Measurements from ENCODE around the gene TMEM52. TPM values are rescaled to one million over a fixed set of nuclear protein-coding genes. Genes with fewer than 3 reads are reported as not detected.

The TMEM52 gene
- total and polyA plus RNA-seq, 2 of the 8 experiments (the other 6 are each of a cell fraction or from before 2014, with no cell fraction given), result 14.6 to 30.2 TPM

DNA sequence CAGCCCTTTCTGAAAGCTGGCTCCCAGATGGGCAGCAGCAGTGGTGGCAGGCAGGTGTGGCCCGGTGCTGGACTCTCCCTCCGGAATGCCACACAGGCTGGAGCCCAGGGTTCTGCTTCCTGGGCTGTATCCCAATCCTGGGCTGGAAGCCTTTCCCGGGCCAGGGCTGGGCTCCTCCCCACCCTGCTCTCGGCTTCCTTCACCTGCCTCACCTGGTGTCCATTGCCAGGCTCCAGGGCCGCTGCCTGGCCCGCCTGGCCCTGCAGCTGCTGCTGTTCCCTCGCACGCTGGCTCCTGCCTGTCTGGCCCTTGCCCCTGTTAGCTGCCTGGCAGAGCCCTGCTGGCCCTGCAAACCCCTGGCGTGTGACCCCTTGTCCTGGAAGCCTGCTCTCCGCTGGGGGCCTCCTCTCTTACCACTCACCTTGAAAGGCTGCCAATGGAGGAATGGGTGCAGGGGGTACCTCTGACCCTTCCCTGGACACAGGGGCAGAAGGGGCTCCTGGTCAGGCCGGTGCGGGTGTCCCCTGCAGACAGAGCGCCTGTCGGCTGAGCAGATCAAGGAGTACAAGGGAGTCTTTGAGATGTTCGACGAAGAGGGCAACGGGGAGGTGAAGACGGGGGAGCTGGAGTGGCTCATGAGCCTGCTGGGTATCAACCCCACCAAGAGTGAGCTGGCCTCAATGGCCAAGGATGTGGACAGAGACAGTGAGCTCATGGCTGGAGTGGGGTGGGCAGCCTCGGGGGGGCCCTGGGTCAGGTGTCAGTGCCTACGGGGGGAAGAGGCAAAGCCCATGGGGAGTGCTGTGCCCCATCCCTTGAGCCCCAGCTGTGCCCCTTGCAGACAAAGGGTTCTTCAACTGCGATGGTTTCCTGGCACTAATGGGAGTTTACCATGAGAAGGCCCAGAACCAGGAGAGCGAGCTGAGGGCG is 2.9 kb downstream of the TMEM52 start (continued):
- no peak for TF ChIP-seq BCL11A (IDR thresholded peaks at IDR 0.05; ENCODE audit: low read depth in 2 of 2, low read length in 2 of 2)
- TF ChIP-seq TEAD4 (IDR thresholded peaks at IDR 0.05; ENCODE audit: low read depth, low read length), result no peak
- TF ChIP-seq CBX8 (IDR thresholded peaks at IDR 0.05; ENCODE audit: borderline replicate concordance, low read depth, low read length), result no peak
- no peak for TF ChIP-seq MAFK (IDR thresholded peaks at IDR 0.05; ENCODE audit: low read depth, low read length)
- TF ChIP-seq CHD1 (IDR thresholded peaks at IDR 0.05; ENCODE audit: low read depth, low read length), result no peak
- TF ChIP-seq, protein P1, sequence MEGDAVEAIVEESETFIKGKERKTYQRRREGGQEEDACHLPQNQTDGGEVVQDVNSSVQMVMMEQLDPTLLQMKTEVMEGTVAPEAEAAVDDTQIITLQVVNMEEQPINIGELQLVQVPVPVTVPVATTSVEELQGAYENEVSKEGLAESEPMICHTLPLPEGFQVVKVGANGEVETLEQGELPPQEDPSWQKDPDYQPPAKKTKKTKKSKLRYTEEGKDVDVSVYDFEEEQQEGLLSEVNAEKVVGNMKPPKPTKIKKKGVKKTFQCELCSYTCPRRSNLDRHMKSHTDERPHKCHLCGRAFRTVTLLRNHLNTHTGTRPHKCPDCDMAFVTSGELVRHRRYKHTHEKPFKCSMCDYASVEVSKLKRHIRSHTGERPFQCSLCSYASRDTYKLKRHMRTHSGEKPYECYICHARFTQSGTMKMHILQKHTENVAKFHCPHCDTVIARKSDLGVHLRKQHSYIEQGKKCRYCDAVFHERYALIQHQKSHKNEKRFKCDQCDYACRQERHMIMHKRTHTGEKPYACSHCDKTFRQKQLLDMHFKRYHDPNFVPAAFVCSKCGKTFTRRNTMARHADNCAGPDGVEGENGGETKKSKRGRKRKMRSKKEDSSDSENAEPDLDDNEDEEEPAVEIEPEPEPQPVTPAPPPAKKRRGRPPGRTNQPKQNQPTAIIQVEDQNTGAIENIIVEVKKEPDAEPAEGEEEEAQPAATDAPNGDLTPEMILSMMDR (IDR thresholded peaks at IDR 0.05; ENCODE audit: control extremely low read depth in 1 of 3, insufficient read depth in 1 of 3, low read depth in 1 of 3, low read length in 3 of 3), result no peak
- TF ChIP-seq FOSL1 (IDR thresholded peaks at IDR 0.05; ENCODE audit: insufficient read depth, low read depth, low read length), result no peak
- no peak for TF ChIP-seq RNF2 (IDR thresholded peaks at IDR 0.05; ENCODE audit: borderline replicate concordance, low read depth, low read length, missing control alignments, poor library complexity, severe bottlenecking)

Data from H1 (cell line).